Prostate gland (tissue), 2 donors: Measurements from ENCODE around the gene SMYD3. TPM values are rescaled to one million over a fixed set of nuclear protein-coding genes. Genes with fewer than 3 reads are reported as not detected.

Source experiments
- DNase-seq: peaks from one replicate; pipeline ENCODE4 v3.0.0-alpha.2; 2019; ENCODE audit warnings: low spot score
- H3K27ac ChIP-seq, 2 donors: fragments of 200-600 bp; sonication (generic); 2 replicates each; pipeline ENCODE4 v1.5.1; 2017 to 2019
- H3K27me3 ChIP-seq: fragments of 200-600 bp; sonication (generic); replicated peaks from 2 replicates; pipeline ENCODE4 v1.5.1; 2019; ENCODE audit not compliant: insufficient read depth
- H3K36me3 ChIP-seq, 2 donors: fragments of 200-600 bp; sonication (generic); 1 replicate in 1 of 2; 2 replicates in 1 of 2; pipeline versions ENCODE4 v1.5.1 to v1.8.1; 2017 to 2019
- H3K4me1 ChIP-seq: fragments of 200-600 bp; sonication (generic); replicated peaks from 2 replicates; pipeline ENCODE4 v1.5.1; 2019
- H3K4me3 ChIP-seq, 2 donors: fragments of 200-600 bp; sonication (generic); 2 replicates each; pipeline ENCODE4 v1.5.1; 2017 to 2019
- H3K9me3 ChIP-seq: fragments of 200-600 bp; sonication (generic); 2 replicates; pipeline ENCODE4 v1.5.1; 2017
- CTCF ChIP-seq, 4 experiments: fragments of 200-600 bp in 2 of 4; fragments of 450-650 bp in 2 of 4; sonication (generic) in 2 of 4; IDR thresholded peaks; 1 replicate in 3 of 4; 2 replicates in 1 of 4; pipeline ENCODE4 v1.5.1; 2016 to 2019; ENCODE audit warnings: antibody characterized with exemption in 4 of 4, mild to moderate bottlenecking in 2 of 4, moderate library complexity in 2 of 4
- POLR2A ChIP-seq: fragments of 450-650 bp; IDR thresholded peaks from one replicate; pipeline ENCODE4 v1.6.1; 2016; ENCODE audit warnings: antibody characterized with exemption, mild to moderate bottlenecking
- POLR2AphosphoS5 ChIP-seq: sonication (generic); formaldehyde crosslinking; IDR thresholded peaks from one replicate; pipeline ENCODE4 v1.6.1; 2017; ENCODE audit warnings: antibody characterized with exemption
- WGBS: methylation state at CpG from one replicate; pipeline ENCODE4 v1.1.5; 2018; 5-methylcytosine and 5-hydroxymethylcytosine counted together
- intact Hi-C: fragments of 100-400 bp; cut with DNase I; formaldehyde crosslinking; loops from one replicate; pipeline ENCODE4 v1.14.2; 2022
- total RNA-seq, 2 donors: library from RNA; depleted of rRNA; stranded (reverse); fragments of >200 nt; gene quantifications; one replicate each; pipeline ENCODE4 v1.1.0, GENCODE V29; 2016

SMYD3 gene
- total RNA-seq, 2 donors from 2014 or later: 19.8 to 23.9 TPM

GRCh38 chr1:246338546-246338945 is 168.5 kb downstream of the SMYD3 start:
- 95% methylated on average over 4 of the region's 4 CpGs for WGBS
- H3K36me3 ChIP-seq: no peaks in the 10 kb centered on the region
- H3K27me3 ChIP-seq: no peaks in the 10 kb centered on the region
- TF ChIP-seq CTCF (IDR thresholded peaks at IDR 0.05) (no peak), POLR2AphosphoS5 (no peak), POLR2A (no peak)
- no peak overlapping the region for H3K4me3 ChIP-seq
- intact Hi-C loops: no loop called here
- DNase-seq: no peak
- H3K9me3 ChIP-seq: no peaks in the 10 kb centered on the region
- no peak overlapping the region for H3K27ac ChIP-seq
- no peaks in the 10 kb centered on the region for H3K4me1 ChIP-seq

GRCh38 chr1:246338098-246338497 is 169.0 kb downstream of the SMYD3 start:
- no peaks in the 10 kb centered on the region for H3K9me3 ChIP-seq
- no peak overlapping the region for H3K27ac ChIP-seq
- intact Hi-C loops: no loop called here
- DNase-seq: no peak
- H3K4me1 ChIP-seq: no peaks in the 10 kb centered on the region
- no peaks in the 10 kb centered on the region for H3K27me3 ChIP-seq
- H3K4me3 ChIP-seq: no peak overlapping the region
- TF ChIP-seq POLR2AphosphoS5: no peak
- no peak for TF ChIP-seq POLR2A
- no peak for TF ChIP-seq CTCF (IDR thresholded peaks at IDR 0.05)
- WGBS: 85% methylated on average over 4 of the region's 4 CpGs
- H3K36me3 ChIP-seq: no peaks in the 10 kb centered on the region

- intact Hi-C loops: no loop called here
- H3K27me3 ChIP-seq: no peaks in the 10 kb centered on the region
- H3K4me1 ChIP-seq: no peaks in the 10 kb centered on the region
- 40% methylated on average over 5 of the region's 5 CpGs for WGBS
- DNase-seq: no peak
- H3K27ac ChIP-seq: no peak overlapping the region
- H3K4me3 ChIP-seq: no peak overlapping the region
- H3K9me3 ChIP-seq: no peaks in the 10 kb centered on the region
- TF ChIP-seq POLR2A (no peak), POLR2AphosphoS5 (no peak), CTCF (IDR thresholded peaks at IDR 0.05) (no peak)
- no peaks in the 10 kb centered on the region for H3K36me3 ChIP-seq
These were observed 171.9 kb downstream of the SMYD3 start for GRCh38 chr1:246335151-246335550.

GRCh38 chr1:246333855-246334254 is 173.2 kb downstream of the SMYD3 start:
- WGBS: 88% methylated on average over 1 of the region's 1 CpG
- Histone ChIP-seq H3K4me3 (no peak overlapping the region), H3K27me3 (no peaks in the 10 kb centered on the region), H3K36me3 (no peaks in the 10 kb centered on the region), H3K9me3 (no peaks in the 10 kb centered on the region), H3K27ac (no peak overlapping the region), H3K4me1 (no peaks in the 10 kb centered on the region)
- no peak for DNase-seq
- no peak for TF ChIP-seq CTCF (IDR thresholded peaks at IDR 0.05)
- no peak for TF ChIP-seq POLR2AphosphoS5
- TF ChIP-seq POLR2A: no peak
- intact Hi-C loops: no loop called here

GRCh38 chr1:246332078-246332477 is 175.0 kb downstream of the SMYD3 start:
- WGBS: 89% methylated on average over 1 of the region's 1 CpG
- H3K9me3 ChIP-seq: no peaks in the 10 kb centered on the region
- intact Hi-C loops: no loop called here
- H3K27ac ChIP-seq: no peak overlapping the region
- no peaks in the 10 kb centered on the region for H3K27me3 ChIP-seq
- no peak overlapping the region for H3K4me3 ChIP-seq
- no peaks in the 10 kb centered on the region for H3K36me3 ChIP-seq
- TF ChIP-seq POLR2AphosphoS5 (no peak), CTCF (IDR thresholded peaks at IDR 0.05) (no peak), POLR2A (no peak)
- no peak for DNase-seq
- H3K4me1 ChIP-seq: no peaks in the 10 kb centered on the region
